H9 (cell line): ENCODE data around the gene S1PR5. TPM values are rescaled to one million over a fixed set of nuclear protein-coding genes. Genes with fewer than 3 reads are reported as not detected.

Source experiments
- DNase-seq: peaks from one replicate; pipeline ENCODE4 v3.0.0-alpha.2; 2017
- H2AFZ ChIP-seq: one replicate; pipeline ENCODE4 v1.6.1; 2013; ENCODE audit warnings: mild to moderate bottlenecking, low read length, control low read depth, moderate library complexity
- H2AK5ac ChIP-seq: 2 replicates; pipeline ENCODE4 v1.6.1; 2013; ENCODE audit warnings: low read length, control low read depth, mixed read lengths; ENCODE audit not compliant: insufficient read length
- H2BK120ac ChIP-seq: one replicate; pipeline ENCODE4 v1.6.1; 2013; ENCODE audit warnings: low read depth, mild to moderate bottlenecking, low read length, control low read depth, inconsistent platforms; ENCODE audit not compliant: poor library complexity, severe bottlenecking
- H2BK12ac ChIP-seq: 2 replicates; pipeline ENCODE4 v1.6.1; 2013; ENCODE audit warnings: low read length, control low read depth, mixed read lengths, low read depth; ENCODE audit not compliant: insufficient read length
- H2BK15ac ChIP-seq: 2 replicates; pipeline ENCODE4 v1.6.1; 2013; ENCODE audit warnings: low read depth, low read length, control low read depth
- H2BK20ac ChIP-seq: one replicate; pipeline ENCODE4 v1.6.1; 2013; ENCODE audit warnings: low read depth, mild to moderate bottlenecking, low read length, control low read depth, inconsistent platforms; ENCODE audit not compliant: poor library complexity, severe bottlenecking
- H2BK5ac ChIP-seq: 2 replicates; pipeline ENCODE4 v1.6.1; 2013; ENCODE audit warnings: low read length, control low read depth, mixed read lengths; ENCODE audit not compliant: insufficient read length
- H3K14ac ChIP-seq: 2 replicates; pipeline ENCODE4 v1.6.1; 2013; ENCODE audit warnings: low read length, control low read depth; ENCODE audit not compliant: insufficient read depth
- H3K18ac ChIP-seq: 2 replicates; pipeline ENCODE4 v1.6.1; 2013; ENCODE audit warnings: low read depth, mild to moderate bottlenecking, mixed read lengths, low read length, control low read depth; ENCODE audit not compliant: insufficient read length
- H3K23ac ChIP-seq: 2 replicates; pipeline ENCODE4 v1.6.1; 2013; ENCODE audit warnings: low read length, control low read depth, mixed read lengths, low read depth; ENCODE audit not compliant: insufficient read length
- H3K23me2 ChIP-seq: 2 replicates; pipeline ENCODE4 v1.6.1; 2013; ENCODE audit warnings: low read depth, mild to moderate bottlenecking, mixed read lengths, low read length, control low read depth; ENCODE audit not compliant: insufficient read length, poor library complexity, severe bottlenecking
- H3K27ac ChIP-seq: 2 replicates; pipeline ENCODE4 v1.5.1; 2013; ENCODE audit warnings: low read length, control low read depth, mixed read lengths, low read depth; ENCODE audit not compliant: insufficient read length
- H3K27me3 ChIP-seq: 2 replicates; pipeline ENCODE4 v1.6.1; 2013; ENCODE audit warnings: low read length, control low read depth, inconsistent platforms; ENCODE audit not compliant: insufficient read depth
- H3K4ac ChIP-seq: 2 replicates; pipeline ENCODE4 v1.6.1; 2013; ENCODE audit warnings: low read depth, mild to moderate bottlenecking, control low read depth, inconsistent platforms, low read length, moderate library complexity
- H3K4me1 ChIP-seq: 2 replicates; pipeline ENCODE4 v1.6.1; 2013; ENCODE audit warnings: low read length, control low read depth, inconsistent platforms; ENCODE audit not compliant: insufficient read depth
- H3K4me2 ChIP-seq: 2 replicates; pipeline ENCODE4 v1.6.1; 2013; ENCODE audit warnings: low read length, control low read depth, mixed read lengths; ENCODE audit not compliant: insufficient read length, insufficient read depth
- H3K56ac ChIP-seq: 2 replicates; pipeline ENCODE4 v1.6.1; 2013; ENCODE audit warnings: low read depth, mild to moderate bottlenecking, mixed read lengths, low read length, control low read depth; ENCODE audit not compliant: insufficient read length
- H3K79me1 ChIP-seq: 2 replicates; pipeline ENCODE4 v1.6.1; 2013; ENCODE audit warnings: low read depth, mild to moderate bottlenecking, moderate library complexity, low read length, control low read depth, inconsistent platforms; ENCODE audit not compliant: insufficient read depth, poor library complexity, severe bottlenecking
- H3K79me2 ChIP-seq: 2 replicates; pipeline ENCODE4 v1.6.1; 2013; ENCODE audit warnings: low read length, control low read depth, inconsistent platforms; ENCODE audit not compliant: insufficient read depth
- H3K9ac ChIP-seq: 2 replicates; pipeline ENCODE4 v1.6.1; 2013; ENCODE audit warnings: low read length, control low read depth, mixed read lengths; ENCODE audit not compliant: insufficient read length; ENCODE audit errors: extremely low read depth
- H3K9me3 ChIP-seq: one replicate; pipeline ENCODE4 v1.6.1; 2013; ENCODE audit warnings: low read depth, low read length, inconsistent platforms; ENCODE audit not compliant: control insufficient read depth
- H3T11ph ChIP-seq: one replicate; pipeline ENCODE4 v1.6.1; 2013; ENCODE audit warnings: mild to moderate bottlenecking, low read length, control low read depth, inconsistent platforms
- H4K20me1 ChIP-seq: one replicate; pipeline ENCODE4 v1.6.1; 2013; ENCODE audit not compliant: control insufficient read depth, insufficient read length, insufficient read depth
- H4K5ac ChIP-seq: 2 replicates; pipeline ENCODE4 v1.6.1; 2013; ENCODE audit warnings: low read depth, mild to moderate bottlenecking, mixed read lengths, low read length, control low read depth; ENCODE audit not compliant: insufficient read length
- H4K8ac ChIP-seq: replicated peaks from 2 replicates; pipeline ENCODE4 v1.6.1; 2013; ENCODE audit warnings: low read length, control low read depth, mixed read lengths, low read depth; ENCODE audit not compliant: insufficient read length
- H4K91ac ChIP-seq: 2 replicates; pipeline ENCODE4 v1.6.1; 2013; ENCODE audit warnings: low read depth, mild to moderate bottlenecking, moderate library complexity, mixed read lengths, low read length, control low read depth; ENCODE audit not compliant: insufficient read length
- H3K27ac Mint-ChIP-seq, 3 experiments: 2 replicates in 2 of 3; 3 replicates in 1 of 3; pipeline ENCODE4 v1.8.0; 2020 to 2021; ENCODE audit warnings: mixed read lengths in 3 of 3, mild to moderate bottlenecking in 1 of 3, moderate library complexity in 1 of 3
- H3K27me3 Mint-ChIP-seq: 2 replicates; pipeline ENCODE4 v1.8.0; 2021; ENCODE audit warnings: low read depth, mild to moderate bottlenecking, moderate library complexity, mixed read lengths
- H3K36me3 Mint-ChIP-seq, 3 experiments: 2 replicates in 2 of 3; 3 replicates in 1 of 3; pipeline ENCODE4 v1.8.0; 2020 to 2021; ENCODE audit warnings: low read depth in 3 of 3, mixed read lengths in 3 of 3; ENCODE audit not compliant: insufficient read depth in 1 of 3
- H3K4me1 Mint-ChIP-seq, 2 experiments: 2 replicates each; pipeline ENCODE4 v1.8.0; 2020; ENCODE audit warnings: mixed read lengths in 2 of 2
- H3K4me3 Mint-ChIP-seq, 2 experiments: 2 replicates in 1 of 2; 3 replicates in 1 of 2; pipeline ENCODE4 v1.8.0; 2020 to 2021; ENCODE audit warnings: mild to moderate bottlenecking in 2 of 2, mixed read lengths in 2 of 2, moderate library complexity in 1 of 2
- H3K9me3 Mint-ChIP-seq, 2 experiments: 2 replicates in 1 of 2; 3 replicates in 1 of 2; pipeline ENCODE4 v1.8.0; 2020; ENCODE audit warnings: mild to moderate bottlenecking in 2 of 2, mixed read lengths in 2 of 2, moderate library complexity in 1 of 2
- WGBS: extraction: QIAGEN DNeasy Blood & Tissue Kit; methylation state at CpG from one replicate; pipeline ENCODE4 v1.1.7; 2013; ENCODE audit warnings: missing lambda C conversion rate, low lambda C conversion rate, mixed read lengths; ENCODE audit not compliant: insufficient read length; ENCODE audit errors: extremely low coverage; 5-methylcytosine and 5-hydroxymethylcytosine counted together
- total RNA-seq: library from RNA; stranded (reverse); gene quantifications from 2 replicates; pipeline ENCODE4 v1.2.1, GENCODE V29; 2021
- TF ChIP-seq, protein P1 (sequence below): fragments of 200-600 bp; sonication (generic); conservative IDR thresholded peaks from 3 replicates; pipeline ENCODE4 v1.8.0; 2021; ENCODE audit warnings: antibody characterized with exemption, mild to moderate bottlenecking

S1PR5 gene
- total RNA-seq, 1 experiment from 2014 or later, result 8.1 TPM

DNA sequence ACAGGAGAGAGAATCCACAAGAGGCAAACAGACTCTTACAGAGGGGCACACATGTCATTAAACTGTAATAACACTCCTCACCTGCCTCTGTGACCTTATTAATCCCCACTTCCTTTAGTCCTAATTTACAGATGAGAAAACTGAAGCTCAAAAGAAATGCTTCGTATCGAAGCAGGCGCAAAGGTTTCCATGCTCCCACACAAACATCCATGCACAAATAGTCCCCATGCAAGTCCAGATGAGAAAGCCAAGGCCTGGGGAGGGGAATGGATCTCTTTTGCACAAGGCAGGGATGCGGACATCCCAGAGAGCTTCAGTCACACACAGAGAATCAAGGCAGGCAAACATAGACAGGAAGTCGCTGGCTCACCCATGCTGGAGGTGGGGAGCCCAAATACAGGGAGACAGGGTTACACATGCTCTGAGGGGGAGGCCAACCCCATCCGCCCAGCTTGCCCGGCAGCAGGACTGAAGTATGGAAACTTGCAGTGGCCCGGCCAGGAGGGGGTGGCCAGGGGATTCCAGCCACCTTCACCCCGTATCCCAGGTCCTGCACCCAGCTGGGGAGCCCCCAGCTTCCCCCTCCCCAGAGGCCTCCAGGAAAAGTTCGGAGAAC, 468 bp downstream of the S1PR5 start:
- no peaks in the 10 kb centered on the region for H3K79me1 ChIP-seq
- H2BK120ac ChIP-seq, result no peak overlapping the region
- no peak overlapping the region for H3T11ph ChIP-seq
- Mint-ChIP-seq H3K27me3 (peaks cover 20% of the 10 kb centered on the region), H3K4me1 (peaks cover 19 to 29% of the 10 kb centered on the region in 2 experiments), H3K27ac (no peak overlapping the region), H3K36me3 (peaks cover 7 to 10% (median 8%) of the 10 kb centered on the region in 3 experiments; a peak in 6 of 7 replicates), H3K9me3 (no peaks in the 10 kb centered on the region; a peak in 1 of 5 replicates), H3K4me3 (peak overlapping the region; percentile 75 to 86)
- H2BK20ac ChIP-seq, result no peak overlapping the region
- no peak overlapping the region for H3K14ac ChIP-seq
- peaks cover 7% of the 10 kb centered on the region; the same call in 1 of the 2 replicates for H3K27me3 ChIP-seq
- H3K56ac ChIP-seq, result no peak overlapping the region
- no peak overlapping the region for H2BK12ac ChIP-seq
- H3K79me2 ChIP-seq, result no peaks in the 10 kb centered on the region
- no peak overlapping the region for H2AK5ac ChIP-seq
- H4K91ac ChIP-seq, result no peak overlapping the region
- no peak overlapping the region for H2BK15ac ChIP-seq
- peak overlapping the region; percentile 79 for H3K4me2 ChIP-seq
- H3K18ac ChIP-seq, result no peak overlapping the region
- no peak overlapping the region for H2BK5ac ChIP-seq
- no peaks in the 10 kb centered on the region; the same call in 1 of the 2 replicates for H3K4me1 ChIP-seq
- H3K9me3 ChIP-seq, result no peaks in the 10 kb centered on the region
- H4K5ac ChIP-seq, result no peak overlapping the region
- H3K27ac ChIP-seq, result no peak overlapping the region
- DNase-seq, result no peak
- H3K9ac ChIP-seq, result no peak overlapping the region
- H2AFZ ChIP-seq, result no peak overlapping the region
- no peak overlapping the region for H3K4ac ChIP-seq
- TF ChIP-seq, protein P1, sequence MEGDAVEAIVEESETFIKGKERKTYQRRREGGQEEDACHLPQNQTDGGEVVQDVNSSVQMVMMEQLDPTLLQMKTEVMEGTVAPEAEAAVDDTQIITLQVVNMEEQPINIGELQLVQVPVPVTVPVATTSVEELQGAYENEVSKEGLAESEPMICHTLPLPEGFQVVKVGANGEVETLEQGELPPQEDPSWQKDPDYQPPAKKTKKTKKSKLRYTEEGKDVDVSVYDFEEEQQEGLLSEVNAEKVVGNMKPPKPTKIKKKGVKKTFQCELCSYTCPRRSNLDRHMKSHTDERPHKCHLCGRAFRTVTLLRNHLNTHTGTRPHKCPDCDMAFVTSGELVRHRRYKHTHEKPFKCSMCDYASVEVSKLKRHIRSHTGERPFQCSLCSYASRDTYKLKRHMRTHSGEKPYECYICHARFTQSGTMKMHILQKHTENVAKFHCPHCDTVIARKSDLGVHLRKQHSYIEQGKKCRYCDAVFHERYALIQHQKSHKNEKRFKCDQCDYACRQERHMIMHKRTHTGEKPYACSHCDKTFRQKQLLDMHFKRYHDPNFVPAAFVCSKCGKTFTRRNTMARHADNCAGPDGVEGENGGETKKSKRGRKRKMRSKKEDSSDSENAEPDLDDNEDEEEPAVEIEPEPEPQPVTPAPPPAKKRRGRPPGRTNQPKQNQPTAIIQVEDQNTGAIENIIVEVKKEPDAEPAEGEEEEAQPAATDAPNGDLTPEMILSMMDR, result no peak
- no peaks in the 10 kb centered on the region for H4K20me1 ChIP-seq
- H4K8ac ChIP-seq, result no peak overlapping the region
- peaks cover 19% of the 10 kb centered on the region for H3K23me2 ChIP-seq
- no peak overlapping the region for H3K23ac ChIP-seq
- no CpG with 5 or more reads among the region's 10 CpGs for WGBS
